Gastrocnemius medialis (tissue), 4 donors: ENCODE data around the gene SRGAP1. TPM values are rescaled to one million over a fixed set of nuclear protein-coding genes. Genes with fewer than 3 reads are reported as not detected.
A peak's percentile ranks its signal among the peaks of the same experiment; 100 is the strongest.

ENCODE experiments used
- ATAC-seq, 2 donors: fragments of 150-250 bp; one replicate each; pipeline ENCODE4 v1.9.1; 2016
- DNase-seq, 2 donors: peaks; one replicate each; pipeline ENCODE4 v3.0.0-alpha.2; 2019
- H3K27ac ChIP-seq, 4 donors: fragments of 200-600 bp; sonication (generic); 1 replicate in 1 of 4; 2 replicates in 3 of 4; pipeline ENCODE4 v1.5.1; 2016 to 2018; ENCODE audit warnings: mild to moderate bottlenecking in 2 of 4, moderate library complexity in 1 of 4
- H3K27me3 ChIP-seq, 3 donors: fragments of 200-600 bp; sonication (generic) in 2 of 3; 1 replicate in 1 of 3; 2 replicates in 2 of 3; pipeline versions ENCODE4 v1.5.1 to v1.6.0; 2016 to 2019; ENCODE audit warnings: mild to moderate bottlenecking in 1 of 3, moderate library complexity in 1 of 3
- H3K36me3 ChIP-seq, 2 donors: fragments of 200-600 bp; sonication (generic) in 1 of 2; one replicate each; pipeline ENCODE4 v1.5.1; 2017 to 2018
- H3K4me1 ChIP-seq, 2 donors: fragments of 200-600 bp; sonication (generic) in 1 of 2; one replicate each; pipeline ENCODE4 v1.5.1; 2016 to 2017; ENCODE audit warnings: mild to moderate bottlenecking in 2 of 2
- H3K4me3 ChIP-seq, 4 donors: fragments of 200-600 bp; sonication (generic) in 3 of 4; 1 replicate in 1 of 4; 2 replicates in 3 of 4; pipeline ENCODE4 v1.5.1; 2016 to 2019; ENCODE audit warnings: mild to moderate bottlenecking in 2 of 4
- H3K9me3 ChIP-seq, 3 donors: fragments of 200-600 bp; sonication (generic) in 2 of 3; 1 replicate in 1 of 3; 2 replicates in 2 of 3; pipeline ENCODE4 v1.5.1; 2016 to 2019
- POLR2A ChIP-seq, 2 donors: fragments of 450-650 bp; IDR thresholded peaks; one replicate each; pipeline ENCODE4 v1.6.1; 2017; ENCODE audit warnings: antibody characterized with exemption in 2 of 2, mild to moderate bottlenecking in 2 of 2, moderate library complexity in 2 of 2
- in situ Hi-C, 4 donors: fragments of 200-750 bp; cut with MboI; loops; one replicate each; pipeline versions ENCODE4 v1.15.0 to v1.8.0; 2017; ENCODE audit warnings: low sequenced_read_pairs in 4 of 4
- intact Hi-C: fragments of 100-400 bp; cut with DNase I; formaldehyde crosslinking; loops from one replicate; pipeline ENCODE4 v1.15.1; 2023; ENCODE audit warnings: low total_unique reads
- total RNA-seq, 4 donors: library from RNA; depleted of rRNA; stranded (reverse); fragments of >200 nt; gene quantifications; one replicate each; pipeline versions ENCODE4 v1.1.0 to v1.2.3, GENCODE V29; 2016
- TF ChIP-seq, protein P1 (sequence below), 5 experiments: fragments of 450-650 bp in 3 of 5; fragments of 200-600 bp in 2 of 5; sonication (generic) in 2 of 5; IDR thresholded peaks in 4 of 5; conservative IDR thresholded peaks in 1 of 5; 1 replicate in 4 of 5; 2 replicates in 1 of 5; pipeline ENCODE4 v1.5.1; 2016 to 2019; ENCODE audit warnings: antibody characterized with exemption in 5 of 5, mild to moderate bottlenecking in 3 of 5, moderate library complexity in 3 of 5

Gene SRGAP1
- total RNA-seq, 4 donors from 2014 or later = 0.36 to 0.85 (median 0.66) TPM

DNA sequence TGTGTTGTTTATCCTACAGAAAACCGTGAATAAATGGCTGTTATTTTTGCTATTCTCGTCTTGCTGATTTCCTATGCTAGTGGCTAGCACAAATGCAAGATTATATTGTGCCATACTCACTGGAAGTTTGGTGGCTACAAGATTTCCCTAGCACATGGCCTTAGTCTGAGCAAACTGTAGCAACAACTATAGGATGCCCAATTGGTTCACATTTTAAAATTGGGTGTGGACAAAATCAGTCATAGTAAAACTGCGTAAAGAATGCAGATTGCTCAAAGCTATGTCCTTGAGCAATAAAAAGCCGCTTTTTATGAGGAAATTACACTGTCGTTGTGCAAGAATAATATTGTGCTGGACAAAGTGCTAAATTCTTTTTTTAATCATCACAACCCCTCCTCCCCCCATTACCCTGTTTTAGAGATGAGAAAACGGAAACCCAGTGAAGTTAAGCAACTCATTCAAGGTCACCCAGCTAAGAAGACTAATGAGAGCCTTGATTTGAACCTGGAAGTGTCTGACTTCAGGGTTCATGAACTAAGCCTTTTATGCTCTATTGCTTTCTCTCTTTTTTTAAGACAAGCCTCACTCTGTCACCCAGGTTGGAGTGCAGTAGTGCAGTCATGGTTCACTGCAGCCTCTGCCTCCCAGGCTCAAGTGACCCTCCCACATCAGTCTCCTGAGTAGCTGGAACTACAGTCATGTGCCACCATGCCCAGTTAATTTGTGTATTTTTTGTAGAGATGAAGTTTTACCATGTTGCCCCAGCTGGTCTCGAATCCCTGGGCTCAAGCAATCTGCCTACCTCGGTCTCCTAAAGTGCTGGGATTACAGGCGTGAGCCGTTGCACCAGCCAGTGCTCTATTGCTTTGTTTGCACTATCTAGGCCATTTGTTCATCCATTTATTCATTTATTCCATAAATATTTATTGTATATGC lies 73.6 kb downstream of the SRGAP1 start:
- in situ Hi-C loops = no loop called here
- peak; percentile 52 to 71 for ATAC-seq
- Histone ChIP-seq H3K27ac (no peak overlapping the region), H3K4me1 (no peaks in the 10 kb centered on the region), H3K9me3 (no peaks in the 10 kb centered on the region), H3K27me3 (no peaks in the 10 kb centered on the region), H3K4me3 (no peak overlapping the region), H3K36me3 (no peaks in the 10 kb centered on the region)
- no peak for DNase-seq
- intact Hi-C loops = no loop called here
- TF ChIP-seq, protein P1, sequence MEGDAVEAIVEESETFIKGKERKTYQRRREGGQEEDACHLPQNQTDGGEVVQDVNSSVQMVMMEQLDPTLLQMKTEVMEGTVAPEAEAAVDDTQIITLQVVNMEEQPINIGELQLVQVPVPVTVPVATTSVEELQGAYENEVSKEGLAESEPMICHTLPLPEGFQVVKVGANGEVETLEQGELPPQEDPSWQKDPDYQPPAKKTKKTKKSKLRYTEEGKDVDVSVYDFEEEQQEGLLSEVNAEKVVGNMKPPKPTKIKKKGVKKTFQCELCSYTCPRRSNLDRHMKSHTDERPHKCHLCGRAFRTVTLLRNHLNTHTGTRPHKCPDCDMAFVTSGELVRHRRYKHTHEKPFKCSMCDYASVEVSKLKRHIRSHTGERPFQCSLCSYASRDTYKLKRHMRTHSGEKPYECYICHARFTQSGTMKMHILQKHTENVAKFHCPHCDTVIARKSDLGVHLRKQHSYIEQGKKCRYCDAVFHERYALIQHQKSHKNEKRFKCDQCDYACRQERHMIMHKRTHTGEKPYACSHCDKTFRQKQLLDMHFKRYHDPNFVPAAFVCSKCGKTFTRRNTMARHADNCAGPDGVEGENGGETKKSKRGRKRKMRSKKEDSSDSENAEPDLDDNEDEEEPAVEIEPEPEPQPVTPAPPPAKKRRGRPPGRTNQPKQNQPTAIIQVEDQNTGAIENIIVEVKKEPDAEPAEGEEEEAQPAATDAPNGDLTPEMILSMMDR (IDR thresholded peaks at IDR 0.05 in 4 of 5, conservative IDR thresholded peaks at IDR 0.05 in 1 of 5) = no peak
- peak in 1 of 2 donors; percentile 9 for TF ChIP-seq POLR2A (IDR thresholded peaks at IDR 0.05)

DNA sequence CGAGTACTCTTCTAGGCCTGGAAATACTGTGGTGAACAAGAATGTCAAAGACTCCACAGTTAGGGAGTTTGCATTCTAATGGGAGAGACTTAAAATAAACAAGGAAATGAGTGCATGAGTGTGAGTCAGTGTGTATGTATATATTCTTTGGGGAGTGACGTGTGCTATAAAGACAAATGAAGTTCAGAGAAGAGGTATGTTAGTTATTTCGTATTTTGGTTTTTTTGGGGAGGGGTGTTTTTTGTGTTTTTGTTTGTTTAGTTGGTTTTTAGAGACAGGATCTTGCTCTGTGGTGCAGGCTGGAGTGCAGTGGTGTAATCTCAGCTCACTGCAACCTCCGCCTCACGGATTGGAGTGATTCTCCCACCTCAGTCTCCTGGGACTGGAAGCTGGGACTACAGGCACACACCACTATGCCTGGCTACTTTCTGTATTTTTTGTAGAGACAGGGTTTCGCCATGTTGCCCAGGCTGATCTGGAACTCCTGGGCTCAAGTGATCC lies 74.3 kb downstream of the SRGAP1 start:
- in situ Hi-C loops (no loop called here), intact Hi-C loops (no loop called here)
- no peaks in the 10 kb centered on the region for H3K27me3 ChIP-seq
- H3K27ac ChIP-seq = no peak overlapping the region
- no peaks in the 10 kb centered on the region for H3K36me3 ChIP-seq
- H3K9me3 ChIP-seq = no peaks in the 10 kb centered on the region
- DNase-seq = no peak
- no peak overlapping the region for H3K4me3 ChIP-seq
- ATAC-seq = no peak
- TF ChIP-seq, protein P1 (IDR thresholded peaks at IDR 0.05 in 4 of 5, conservative IDR thresholded peaks at IDR 0.05 in 1 of 5) = no peak
- TF ChIP-seq POLR2A (IDR thresholded peaks at IDR 0.05) = no peak
- H3K4me1 ChIP-seq = no peaks in the 10 kb centered on the region

DNA sequence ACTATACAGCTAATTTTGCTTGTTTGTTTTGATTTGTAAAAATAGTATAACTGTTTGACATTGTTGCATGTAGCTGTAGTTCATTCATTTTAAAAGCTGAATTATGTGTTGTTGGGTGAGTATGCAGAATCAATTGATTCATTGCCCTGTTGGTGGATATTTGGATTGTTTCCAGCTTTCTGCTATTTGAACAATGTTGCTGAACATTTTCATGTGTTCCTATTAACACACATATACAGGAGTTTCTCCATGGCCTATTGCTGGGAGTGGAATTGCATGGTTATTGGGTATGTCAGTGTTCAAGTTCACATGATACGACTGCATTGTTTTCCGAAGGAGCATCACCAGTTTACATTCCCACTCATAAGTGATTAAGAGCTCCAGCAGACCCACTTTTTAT lies 75.3 kb downstream of the SRGAP1 start:
- TF ChIP-seq, protein P1 (IDR thresholded peaks at IDR 0.05 in 4 of 5, conservative IDR thresholded peaks at IDR 0.05 in 1 of 5) = no peak
- TF ChIP-seq POLR2A (IDR thresholded peaks at IDR 0.05) = no peak
- H3K27ac ChIP-seq = no peak overlapping the region
- no peak for DNase-seq
- no peaks in the 10 kb centered on the region for H3K36me3 ChIP-seq
- intact Hi-C loops (loop anchor here (10.0 kb wide), 1 partner anchor 75 kb away; no protein-coding TSS in a partner anchor), in situ Hi-C loops (no loop called here)
- no peak for ATAC-seq
- no peaks in the 10 kb centered on the region for H3K9me3 ChIP-seq
- no peaks in the 10 kb centered on the region for H3K27me3 ChIP-seq
- H3K4me3 ChIP-seq = no peak overlapping the region
- no peaks in the 10 kb centered on the region for H3K4me1 ChIP-seq

DNA sequence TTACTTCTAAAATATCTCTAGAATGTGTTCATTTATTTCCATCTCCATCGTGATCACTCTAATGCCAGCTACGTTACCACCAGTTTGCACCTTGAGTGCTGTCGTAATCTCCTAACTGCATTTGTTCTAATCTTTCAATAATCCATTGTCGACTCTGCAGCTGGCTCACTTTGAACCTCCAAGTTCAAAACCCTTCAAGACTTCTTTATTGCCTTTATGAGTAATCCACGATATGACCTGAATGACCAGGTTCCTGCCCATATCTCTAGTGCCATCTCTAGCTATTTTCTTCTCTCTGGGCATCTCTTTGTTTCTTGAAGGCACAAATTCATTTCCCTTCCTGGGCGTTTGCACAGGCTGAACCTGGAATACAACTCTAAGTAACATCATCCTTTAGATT lies 76.7 kb downstream of the SRGAP1 start:
- DNase-seq (no peak), ATAC-seq (no peak)
- TF ChIP-seq, protein P1 (IDR thresholded peaks at IDR 0.05 in 4 of 5, conservative IDR thresholded peaks at IDR 0.05 in 1 of 5) = no peak
- TF ChIP-seq POLR2A (IDR thresholded peaks at IDR 0.05) = no peak
- Histone ChIP-seq H3K27me3 (no peaks in the 10 kb centered on the region), H3K9me3 (no peaks in the 10 kb centered on the region), H3K36me3 (no peaks in the 10 kb centered on the region), H3K4me3 (no peak overlapping the region), H3K27ac (no peak overlapping the region), H3K4me1 (no peaks in the 10 kb centered on the region)
- in situ Hi-C loops = no loop called here
- intact Hi-C loops = loop anchor here (10.0 kb wide), 1 partner anchor 74 kb away; no protein-coding TSS in a partner anchor
